ENCODE data around the gene TMEM203.

TMEM203 gene

GRCh38 chr9:137230705-137231371 is 25.4 kb upstream of the TMEM203 start, which contains the start of gene SLC34A3:
TSS of gene SLC34A3 (plus strand) at chr9:137230901. CDS start at chr9:137231703, 802 bp downstream.
- DNase-seq (ENCODE audit: low read depth in 2 of 2): no peak
- H3K4me3 ChIP-seq (replicated peaks in 1 of 2; ENCODE audit: low read depth in 2 of 2, low read length in 2 of 2): no peak within 1 kb of the TSS
- TF ChIP-seq, protein P1, sequence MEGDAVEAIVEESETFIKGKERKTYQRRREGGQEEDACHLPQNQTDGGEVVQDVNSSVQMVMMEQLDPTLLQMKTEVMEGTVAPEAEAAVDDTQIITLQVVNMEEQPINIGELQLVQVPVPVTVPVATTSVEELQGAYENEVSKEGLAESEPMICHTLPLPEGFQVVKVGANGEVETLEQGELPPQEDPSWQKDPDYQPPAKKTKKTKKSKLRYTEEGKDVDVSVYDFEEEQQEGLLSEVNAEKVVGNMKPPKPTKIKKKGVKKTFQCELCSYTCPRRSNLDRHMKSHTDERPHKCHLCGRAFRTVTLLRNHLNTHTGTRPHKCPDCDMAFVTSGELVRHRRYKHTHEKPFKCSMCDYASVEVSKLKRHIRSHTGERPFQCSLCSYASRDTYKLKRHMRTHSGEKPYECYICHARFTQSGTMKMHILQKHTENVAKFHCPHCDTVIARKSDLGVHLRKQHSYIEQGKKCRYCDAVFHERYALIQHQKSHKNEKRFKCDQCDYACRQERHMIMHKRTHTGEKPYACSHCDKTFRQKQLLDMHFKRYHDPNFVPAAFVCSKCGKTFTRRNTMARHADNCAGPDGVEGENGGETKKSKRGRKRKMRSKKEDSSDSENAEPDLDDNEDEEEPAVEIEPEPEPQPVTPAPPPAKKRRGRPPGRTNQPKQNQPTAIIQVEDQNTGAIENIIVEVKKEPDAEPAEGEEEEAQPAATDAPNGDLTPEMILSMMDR (IDR thresholded peaks at IDR 0.05; ENCODE audit: low read depth, low read length): no peak

DNA sequence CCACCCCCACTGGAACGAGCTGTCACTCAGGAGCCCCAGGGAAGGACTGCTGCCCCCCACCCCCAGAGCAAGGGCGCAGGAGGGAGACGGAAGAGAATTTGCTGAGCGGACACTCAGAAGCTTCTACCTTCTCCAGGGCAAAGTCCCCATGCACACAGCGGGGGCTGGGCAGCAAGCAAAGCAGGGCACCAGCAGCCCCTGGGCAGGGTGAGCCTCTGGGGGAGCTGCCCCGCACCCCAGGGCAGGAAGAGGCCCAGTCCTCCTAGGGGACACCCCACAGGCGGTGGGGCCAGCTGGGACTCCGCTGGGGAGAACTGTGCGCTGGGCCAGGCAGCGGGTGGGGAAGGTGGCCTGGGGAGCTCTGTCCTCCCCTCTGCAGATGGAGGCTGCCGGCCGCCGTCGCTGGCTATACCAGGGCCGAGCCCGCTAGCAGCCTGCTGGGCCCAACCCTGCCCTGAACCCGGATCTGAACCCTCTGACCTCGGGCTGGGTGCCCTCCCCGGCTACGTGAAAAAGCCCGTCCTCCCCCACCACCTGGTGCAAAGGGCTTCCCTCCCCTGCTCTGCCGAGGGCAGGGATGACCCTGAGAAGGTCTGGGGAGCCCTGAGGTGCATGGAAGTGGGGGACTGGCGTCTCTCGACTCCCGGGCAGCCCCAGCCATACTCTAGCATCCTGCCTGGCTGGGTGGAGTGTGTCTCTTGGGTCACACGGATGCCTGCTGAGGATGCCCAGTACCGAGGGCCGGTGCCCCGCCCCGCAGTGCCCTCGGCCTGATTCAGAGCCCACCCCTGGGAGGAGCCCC is 24.7 kb upstream of the TMEM203 start:
- H3K4me3 ChIP-seq (replicated peaks in 1 of 2; ENCODE audit: low read depth in 2 of 2, low read length in 2 of 2): no peak overlapping the region
- TF ChIP-seq, protein P1 (IDR thresholded peaks at IDR 0.05; ENCODE audit: low read depth, low read length): no peak
- no peak for DNase-seq (ENCODE audit: low read depth in 2 of 2)

GRCh38 chr9:137228968-137229896 is 23.8 kb upstream of the TMEM203 start:
- no peak for DNase-seq (ENCODE audit: low read depth in 2 of 2)
- H3K4me3 ChIP-seq (replicated peaks in 1 of 2; ENCODE audit: low read depth in 2 of 2, low read length in 2 of 2): no peak overlapping the region
- TF ChIP-seq, protein P1 (IDR thresholded peaks at IDR 0.05; ENCODE audit: low read depth, low read length): no peak

DNA sequence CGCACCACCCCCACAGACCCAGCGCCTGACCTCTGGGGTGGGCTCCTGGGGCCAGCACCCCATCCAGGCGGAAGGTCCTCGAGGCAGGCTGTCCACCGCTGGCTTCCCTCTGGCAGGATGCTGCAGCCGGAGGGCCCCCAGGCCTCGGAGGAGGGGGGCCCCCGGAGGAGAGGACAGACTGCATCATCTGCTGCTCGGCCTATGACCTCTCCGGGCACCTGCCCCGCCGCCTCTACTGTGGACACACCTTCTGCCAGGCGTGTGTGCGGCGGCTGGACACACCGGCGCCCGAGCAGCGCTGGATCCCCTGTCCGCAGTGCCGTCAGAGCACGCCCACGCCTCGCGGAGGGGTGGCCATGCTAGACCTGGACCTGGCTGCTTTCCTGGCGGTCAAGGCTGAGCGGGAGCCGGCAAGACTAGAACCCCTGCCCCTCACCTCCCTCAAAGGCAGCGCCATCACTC is 23.1 kb upstream of the TMEM203 start:
- DNase-seq (ENCODE audit: low read depth in 2 of 2): no peak
- H3K4me3 ChIP-seq (replicated peaks in 1 of 2; ENCODE audit: low read depth in 2 of 2, low read length in 2 of 2): no peak overlapping the region
- TF ChIP-seq, protein P1 (IDR thresholded peaks at IDR 0.05; ENCODE audit: low read depth, low read length): no peak

DNA sequence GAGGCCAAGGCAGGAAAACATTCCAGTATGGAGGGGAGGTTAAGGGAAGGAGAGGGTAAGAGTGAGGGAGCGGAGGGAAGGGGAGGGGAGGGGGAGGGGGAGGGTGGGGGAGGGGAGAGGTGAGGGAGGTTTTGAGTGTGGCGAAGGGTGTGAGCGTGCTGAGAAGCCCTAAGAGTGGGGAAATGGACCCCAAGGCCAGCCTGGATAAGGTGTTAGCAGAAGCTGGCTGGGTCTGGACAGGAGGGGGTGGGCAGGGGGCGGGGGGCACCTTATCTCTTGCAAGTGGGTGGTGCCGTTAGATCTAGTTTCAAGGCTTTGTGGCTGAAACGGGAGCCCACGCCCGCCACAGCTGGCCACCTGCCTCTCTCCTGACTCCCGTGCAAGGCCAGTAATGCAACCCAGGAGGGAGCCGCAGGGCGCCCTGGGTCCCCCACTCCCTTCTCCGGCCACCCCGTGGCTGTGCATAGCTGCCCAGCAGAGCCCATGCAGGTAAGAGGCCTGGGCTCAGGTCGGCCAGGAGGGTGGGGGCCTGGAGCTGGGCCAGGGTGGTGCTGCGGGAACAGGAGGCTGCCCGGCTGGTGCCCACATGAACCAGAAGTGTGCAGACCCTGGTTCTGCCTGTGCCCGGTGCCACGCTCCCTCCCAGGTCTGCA is 22.5 kb upstream of the TMEM203 start:
- no peak overlapping the region for H3K4me3 ChIP-seq (replicated peaks in 1 of 2; ENCODE audit: low read depth in 2 of 2, low read length in 2 of 2)
- no peak for DNase-seq (ENCODE audit: low read depth in 2 of 2)
- TF ChIP-seq, protein P1 (IDR thresholded peaks at IDR 0.05; ENCODE audit: low read depth, low read length): no peak
